ENCODE data around the gene BAK1.

GRCh38 chr6:33534702-33535101 lies 45.4 kb downstream of the BAK1 start:
- no peak for TF ChIP-seq POLR2AphosphoS5 (IDR thresholded peaks at IDR 0.05)
- no peak for TF ChIP-seq CTCF (IDR thresholded peaks at IDR 0.05)
